Hippocampal formation (tissue), 2 donors: ENCODE measurements around the gene NCOA4.
"Not testable (repeated sequence)": the region's sequence is repeated elsewhere in the genome, so short reads cannot be mapped to it uniquely, and the experiment has no call there.

ENCODE experiments used
- DNase-seq, 2 donors: peaks; one replicate each; lab custom pipeline; 2025; lab: John Stamatoyannopoulos, UW

NCOA4 gene

DNA sequence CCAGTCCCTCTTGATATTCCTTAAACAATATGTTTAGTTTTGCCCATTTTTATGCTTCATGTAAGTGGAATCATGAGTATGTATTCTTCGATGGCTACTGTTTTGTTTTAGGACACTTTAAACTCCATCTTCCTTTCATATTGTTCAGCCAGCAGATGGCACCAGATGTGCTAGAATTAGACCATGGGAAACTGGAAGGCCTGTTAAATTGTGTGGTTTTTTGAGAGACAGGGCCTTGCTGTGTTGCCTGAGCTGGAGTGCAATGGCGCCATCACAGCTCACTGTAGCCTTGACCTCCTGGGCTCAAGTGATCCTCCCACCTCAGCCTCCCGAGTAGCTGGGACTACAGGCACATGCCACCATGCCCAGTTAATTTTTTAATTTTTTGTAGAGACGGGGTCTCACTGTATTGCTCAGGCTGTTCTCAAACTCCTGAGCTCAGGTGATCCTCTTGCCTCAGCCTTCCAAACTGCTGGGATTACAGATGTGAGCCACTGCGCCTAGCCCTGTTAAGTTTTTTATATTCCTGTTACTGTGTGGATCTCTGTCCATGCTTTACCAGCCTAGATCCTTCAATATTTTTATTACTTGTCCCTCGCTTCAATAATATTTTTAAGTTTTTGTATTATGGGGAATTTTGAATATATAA, 46.8 kb downstream of the NCOA4 start:
- peak in 1 of 2 donors; percentile 12 for DNase-seq

DNA sequence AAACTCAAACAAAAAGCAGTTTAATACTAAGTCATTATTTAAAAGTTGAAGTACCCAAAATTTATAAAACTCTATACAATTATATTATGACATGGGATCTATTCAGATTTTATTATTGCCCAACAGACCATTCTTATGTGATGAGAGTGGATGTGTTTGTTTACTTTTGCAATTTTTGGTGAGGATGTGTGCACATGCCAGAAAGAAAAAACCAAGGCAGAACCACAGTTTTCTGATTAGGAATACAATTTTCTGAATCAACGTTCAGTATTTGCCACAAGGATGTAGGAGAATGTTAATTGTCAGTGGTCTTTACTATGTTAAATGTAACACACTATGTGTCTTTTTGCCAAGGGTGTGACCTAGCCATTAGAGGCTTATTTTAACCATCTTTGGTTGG, 49.1 kb downstream of the NCOA4 start:
- DNase-seq = not testable (repeated sequence)

DNA sequence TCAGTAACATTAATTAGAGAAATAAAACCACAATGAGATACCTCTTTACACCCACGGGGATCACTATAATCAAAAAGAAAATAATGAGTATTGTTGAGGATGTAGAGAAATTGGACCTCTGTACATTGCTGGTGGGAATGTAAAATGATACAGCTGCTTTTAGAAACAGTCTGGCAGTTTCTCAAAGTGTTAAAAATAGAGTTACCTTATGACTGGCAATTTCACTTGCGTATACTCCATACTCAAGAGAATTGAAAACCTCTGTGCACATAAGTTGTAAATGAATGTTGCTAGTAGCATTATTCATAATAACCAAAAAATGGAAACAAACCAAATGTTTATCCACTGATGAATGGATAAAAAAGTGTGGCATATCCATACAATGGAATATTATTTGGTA, 51.9 kb downstream of the NCOA4 start:
- not testable (repeated sequence) for DNase-seq

DNA sequence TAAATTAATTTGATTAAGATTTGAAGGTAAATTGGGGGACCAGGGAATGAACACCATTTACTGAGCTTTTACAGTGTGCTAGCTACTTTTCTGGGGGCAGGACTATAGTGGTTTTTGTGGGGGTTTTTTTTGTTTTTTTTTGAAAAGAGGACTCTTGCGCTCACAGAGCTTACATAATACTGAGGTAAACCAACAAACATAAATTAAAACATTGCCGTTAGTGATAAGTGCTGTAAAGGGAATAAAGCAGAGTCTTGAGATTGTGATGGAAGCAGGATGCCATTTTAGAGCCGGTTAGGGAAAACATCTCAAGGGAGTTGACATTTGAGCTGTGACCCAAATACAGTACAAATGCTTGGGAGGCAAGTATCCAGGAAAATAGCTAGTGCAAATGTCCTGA, 56.4 kb downstream of the NCOA4 start:
- not testable (repeated sequence) for DNase-seq

DNA sequence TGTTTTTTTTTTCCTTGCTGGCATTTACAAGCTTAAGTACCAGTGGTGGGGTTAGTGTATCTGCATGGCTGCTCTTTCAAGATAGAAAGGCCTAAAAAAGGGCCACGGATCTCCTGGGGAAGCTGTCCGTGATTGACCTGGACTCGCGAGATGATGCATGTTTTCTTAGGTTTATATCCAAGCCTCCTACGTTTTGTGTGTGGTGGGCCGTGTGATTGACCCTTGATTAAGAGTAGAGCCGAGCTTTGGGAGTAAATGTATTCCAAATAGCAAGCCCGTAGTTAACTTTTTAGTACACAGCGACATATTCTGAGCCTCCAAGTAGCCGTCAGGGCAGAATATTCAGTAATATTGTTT, 57.6 kb downstream of the NCOA4 start:
- DNase-seq = not testable (repeated sequence)

DNA sequence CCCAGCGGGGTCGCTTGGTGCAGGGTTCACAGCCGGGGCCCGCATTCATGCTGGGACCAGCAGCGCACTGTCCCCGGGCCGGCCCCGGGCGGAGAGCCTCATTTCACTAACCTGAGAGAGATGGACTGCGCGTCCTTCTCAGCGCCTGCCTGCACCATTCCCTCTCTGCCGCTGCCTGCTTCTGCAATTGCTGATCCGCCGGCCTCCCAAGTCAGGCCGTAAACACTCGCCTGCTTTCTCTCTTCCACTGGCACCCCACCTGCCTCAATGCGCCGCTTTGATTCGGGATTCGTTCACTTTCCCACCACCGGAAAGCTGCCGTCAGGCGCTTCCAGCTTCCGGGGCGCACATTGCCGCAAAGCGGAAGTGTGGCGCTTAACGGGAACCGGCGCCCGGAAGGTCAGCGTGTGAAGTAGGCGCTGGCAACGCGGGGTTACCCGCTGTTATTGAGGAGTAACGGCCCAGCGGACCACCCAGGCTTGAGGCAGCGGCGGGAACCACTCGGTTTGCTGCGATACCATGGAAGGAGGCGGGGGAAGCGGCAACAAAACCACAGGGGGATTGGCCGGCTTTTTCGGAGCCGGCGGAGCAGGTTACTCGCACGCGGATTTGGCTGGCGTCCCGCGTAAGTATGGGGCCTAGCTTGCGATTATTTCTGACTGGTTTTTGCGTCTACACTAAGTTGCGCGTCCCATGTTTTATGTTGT, 58.2 kb downstream of the NCOA4 start, which contains the start of gene TIMM23:
TSS of gene TIMM23 (plus strand) at position 384 of the 707 bp plus-strand sequence. CDS start at position 520, 136 bp downstream.
- peak; percentile 45 to 86 for DNase-seq

DNA sequence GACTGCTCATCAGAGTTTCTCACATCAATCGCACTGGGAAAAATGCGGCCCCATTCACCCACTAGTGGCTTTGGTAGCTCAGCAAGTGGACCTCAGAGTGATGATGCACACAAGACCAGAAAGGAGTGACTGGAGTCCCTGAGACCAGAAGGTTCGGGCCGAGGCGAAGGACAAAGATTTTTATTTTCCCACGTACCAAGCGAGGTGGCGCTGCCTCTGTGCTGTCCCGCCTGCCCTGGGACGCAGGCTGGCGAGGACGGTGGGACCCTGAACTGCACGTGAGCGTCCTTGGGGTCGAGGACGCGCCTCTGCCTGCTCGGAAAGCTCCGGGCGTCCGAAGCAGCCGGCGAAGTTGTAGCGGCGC, 58.7 kb downstream of the NCOA4 start:
- not testable (repeated sequence) for DNase-seq

DNA sequence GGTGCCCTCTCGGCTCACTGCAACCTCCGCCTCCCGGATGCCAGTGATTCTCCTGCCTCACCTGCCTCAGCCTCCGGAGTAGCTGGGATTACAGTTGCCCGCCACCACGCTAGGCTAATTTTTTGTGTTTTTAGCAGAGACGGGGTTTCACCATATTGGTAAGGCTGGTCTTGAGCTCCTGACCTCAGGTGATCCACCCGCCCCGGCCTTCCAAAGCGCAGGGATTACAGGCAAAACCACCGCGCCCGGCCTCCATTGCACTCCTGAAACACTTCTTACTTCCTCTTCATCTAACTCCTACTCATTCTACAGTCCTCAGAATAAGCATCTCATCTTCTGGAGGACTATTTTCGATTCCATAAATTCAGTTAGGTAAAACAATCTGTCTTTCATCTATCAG, 59.4 kb downstream of the NCOA4 start:
- DNase-seq = not testable (repeated sequence)

DNA sequence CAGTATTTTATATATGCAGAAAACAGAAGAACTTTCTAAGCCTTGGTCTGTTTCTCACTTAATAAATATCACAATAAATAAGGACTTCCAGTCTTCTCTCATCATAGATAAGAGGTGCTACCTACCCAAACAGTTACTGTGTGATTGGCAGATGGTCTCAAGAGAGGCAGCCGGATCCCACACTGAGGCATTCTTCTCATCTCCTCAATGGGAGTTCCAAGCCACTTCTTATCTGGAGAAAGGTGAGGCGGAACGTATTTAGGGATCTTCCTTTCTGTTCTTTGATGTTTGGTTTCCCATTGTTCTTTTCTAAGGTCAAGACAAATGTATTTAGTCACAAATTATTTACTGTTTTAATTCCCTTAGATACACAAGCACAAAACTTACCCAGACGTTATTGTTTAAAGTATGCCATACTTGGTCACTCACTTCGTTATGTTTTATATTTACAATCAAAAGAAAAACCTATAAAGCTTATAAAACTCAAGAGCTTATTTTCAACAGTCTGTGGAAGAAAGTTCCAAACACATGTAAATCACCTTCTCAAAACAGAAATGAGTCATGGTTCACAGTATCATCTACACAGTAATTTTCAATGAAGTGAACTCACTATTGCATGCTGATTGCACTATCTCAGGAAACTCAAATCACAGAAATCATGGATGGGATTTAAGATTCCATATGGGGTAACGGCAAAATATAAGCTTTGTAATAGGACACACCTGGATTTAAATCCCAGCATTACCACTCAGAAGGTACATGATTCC, 67.6 kb downstream of the NCOA4 start:
- DNase-seq = not testable (repeated sequence)

DNA sequence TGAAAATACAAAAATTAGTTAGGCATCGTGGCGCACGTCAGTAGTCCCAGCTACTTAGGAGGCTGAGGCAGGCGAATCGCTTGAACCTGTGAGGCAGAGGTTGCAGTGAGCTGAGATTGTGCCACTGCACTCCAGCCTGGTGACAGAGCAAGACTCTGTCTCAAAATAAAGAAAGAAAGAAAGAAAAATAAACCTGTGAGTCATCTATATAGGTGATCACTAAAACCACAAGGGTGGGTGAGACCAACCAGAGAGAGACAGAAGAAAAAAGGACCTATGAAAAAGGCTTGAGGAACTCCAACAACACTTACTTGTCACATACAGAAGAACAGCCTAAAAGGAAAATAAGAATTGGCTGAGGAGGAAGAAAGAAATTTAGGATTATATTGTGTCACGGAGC, 72.5 kb downstream of the NCOA4 start:
- DNase-seq = not testable (repeated sequence)

DNA sequence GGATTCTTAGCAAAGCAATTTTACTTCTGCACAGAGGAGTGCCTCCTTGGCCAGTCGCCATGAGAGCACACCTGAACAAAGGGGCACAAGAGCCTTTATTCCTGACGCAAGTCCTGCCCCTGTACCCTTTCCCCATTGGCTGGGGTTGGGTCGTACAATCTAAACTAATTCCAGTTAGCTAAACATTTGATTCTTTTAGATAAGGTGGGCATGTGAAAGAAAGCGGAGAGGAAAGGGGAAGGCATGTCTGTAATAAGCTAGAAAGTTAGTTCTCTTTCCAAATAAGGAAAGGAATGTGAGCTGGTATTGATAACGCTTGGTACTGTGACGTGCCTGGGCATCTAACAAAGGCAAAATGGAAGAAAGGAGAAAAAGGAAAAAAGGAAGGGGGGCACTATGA, 73.8 kb downstream of the NCOA4 start:
- DNase-seq = not testable (repeated sequence)
